GM12878 (cell line): ENCODE measurements around the gene PEMT.

Experiments used
- BHLHE40 ChIP-seq, 2 experiments: fragments of 450-650 bp in 1 of 2; IDR thresholded peaks; 2 replicates each; pipeline ENCODE4 v1.6.1; 2011 to 2017; ENCODE audit warnings: low read depth in 2 of 2, borderline replicate concordance in 1 of 2, improper control_type of control experiment in 1 of 2, low read length in 1 of 2, mild to moderate bottlenecking in 1 of 2
- CEBPB ChIP-seq, 2 experiments: fragments of 150-350 bp in 1 of 2; IDR thresholded peaks; 2 replicates each; pipeline ENCODE4 v1.6.1; 2012 to 2014; ENCODE audit warnings: low read depth in 2 of 2, low read length in 2 of 2, borderline replicate concordance in 1 of 2, inconsistent platforms in 1 of 2
- CTCF ChIP-seq, 3 experiments: IDR thresholded peaks in 2 of 3; conservative IDR thresholded peaks in 1 of 3; 2 replicates each; pipeline ENCODE4 v1.5.1; 2011; ENCODE audit warnings: low read depth in 3 of 3, low read length in 3 of 3, mild to moderate bottlenecking in 3 of 3, control low read depth in 2 of 3, moderate library complexity in 2 of 3, inconsistent platforms in 1 of 3, mixed read lengths in 1 of 3; ENCODE audit not compliant: control insufficient read depth in 2 of 3, insufficient read depth in 1 of 3; ENCODE audit errors: extremely low read depth in 1 of 3
- DPF2 ChIP-seq: fragments of 450-650 bp; IDR thresholded peaks from 2 replicates; pipeline ENCODE4 v1.6.1; 2017; ENCODE audit warnings: mild to moderate bottlenecking
- EP300 ChIP-seq, 2 experiments: fragments of 150-350 bp in 1 of 2; IDR thresholded peaks; 2 replicates each; pipeline ENCODE4 v1.6.1; 2011 to 2012; ENCODE audit warnings: low read depth in 2 of 2, low read length in 2 of 2, borderline replicate concordance in 1 of 2, improper control_type of control experiment in 1 of 2, inconsistent platforms in 1 of 2; ENCODE audit not compliant: control insufficient read depth in 1 of 2
- EZH2 ChIP-seq: IDR thresholded peaks from 2 replicates; pipeline ENCODE4 v1.6.1; 2012; ENCODE audit warnings: low read depth, mild to moderate bottlenecking, control low read depth, inconsistent platforms, low read length, borderline replicate concordance; ENCODE audit not compliant: control insufficient read depth
- MXI1 ChIP-seq: fragments of 150-350 bp; IDR thresholded peaks from 2 replicates; pipeline ENCODE4 v1.6.1; 2011; ENCODE audit warnings: low read depth, mild to moderate bottlenecking, inconsistent platforms, low read length, improper control_type of control experiment
- PAX5 ChIP-seq: IDR thresholded peaks from 2 replicates; pipeline ENCODE4 v1.6.1; 2011; ENCODE audit warnings: low read depth, low read length, borderline replicate concordance
- POLR2A ChIP-seq: IDR thresholded peaks from 2 replicates; pipeline ENCODE4 v1.6.1; 2011; ENCODE audit warnings: low read depth, mild to moderate bottlenecking, low read length
- RCOR1 ChIP-seq: conservative IDR thresholded peaks from 2 replicates; pipeline ENCODE4 v1.6.1; 2012; ENCODE audit warnings: low read depth, low read length, improper control_type of control experiment
- TBL1XR1 ChIP-seq: IDR thresholded peaks from 2 replicates; pipeline ENCODE4 v1.6.1; 2012; ENCODE audit warnings: low read depth, low read length, improper control_type of control experiment
- ZZZ3 ChIP-seq: IDR thresholded peaks from 2 replicates; pipeline ENCODE4 v1.6.1; 2011; ENCODE audit warnings: low read depth; ENCODE audit not compliant: control insufficient read depth, insufficient read length

GRCh38 chr17:17599965-17600364, 8.5 kb upstream of the PEMT start:
- TF ChIP-seq CTCF (IDR thresholded peaks at IDR 0.05 in 2 of 3, conservative IDR thresholded peaks at IDR 0.05 in 1 of 3; ENCODE audit: control insufficient read depth in 2 of 3, extremely low read depth in 1 of 3, insufficient read depth in 1 of 3, low read depth in 3 of 3, low read length in 3 of 3), result no peak
- no peak for TF ChIP-seq PAX5
- no peak for TF ChIP-seq EZH2
- TF ChIP-seq RCOR1, result no peak
- TF ChIP-seq EP300 (IDR thresholded peaks at IDR 0.05; ENCODE audit: borderline replicate concordance in 1 of 2, control insufficient read depth in 1 of 2, low read depth in 2 of 2, low read length in 2 of 2), result no peak
- no peak for TF ChIP-seq POLR2A
- no peak for TF ChIP-seq MXI1
- no peak for TF ChIP-seq DPF2
- no peak for TF ChIP-seq ZZZ3
- TF ChIP-seq TBL1XR1, result no peak
- TF ChIP-seq CEBPB (IDR thresholded peaks at IDR 0.05; ENCODE audit: borderline replicate concordance in 1 of 2, low read depth in 2 of 2, low read length in 2 of 2), result no peak
- TF ChIP-seq BHLHE40 (IDR thresholded peaks at IDR 0.05; ENCODE audit: borderline replicate concordance in 1 of 2, low read depth in 2 of 2, low read length in 1 of 2), result no peak
